WERI-Rb-1 (cell line): Measurements from ENCODE around the gene SYCE3.

Source experiments
- DNase-seq: peaks from one replicate; pipeline ENCODE4 v3.0.0-alpha.2; 2020
- H3K27ac ChIP-seq: fragments of 250-450 bp; sonication (Bioruptor Pico); 2 replicates; pipeline ENCODE4 v1.5.1; 2020; ENCODE audit warnings: mild to moderate bottlenecking, moderate library complexity
- H3K27me3 ChIP-seq: fragments of 250-450 bp; sonication (Bioruptor Pico); 2 replicates; pipeline ENCODE4 v1.5.1; 2021; ENCODE audit warnings: mild to moderate bottlenecking, low read depth, moderate library complexity; ENCODE audit not compliant: insufficient read depth, severe bottlenecking
- H3K36me3 ChIP-seq: fragments of 250-450 bp; sonication (Bioruptor Pico); 2 replicates; pipeline ENCODE4 v1.5.1; 2020; ENCODE audit warnings: mild to moderate bottlenecking, moderate library complexity
- H3K4me3 ChIP-seq: 2 replicates; pipeline ENCODE4 v1.5.1; 2011; ENCODE audit warnings: low read depth, mild to moderate bottlenecking, control low read depth, low read length
- H3K9me3 ChIP-seq: fragments of 250-450 bp; sonication (Bioruptor Pico); 2 replicates; pipeline ENCODE4 v1.5.1; 2021; ENCODE audit warnings: mild to moderate bottlenecking, moderate library complexity; ENCODE audit not compliant: severe bottlenecking
- CTCF ChIP-seq: IDR thresholded peaks from 2 replicates; pipeline ENCODE4 v1.5.1; 2011; ENCODE audit warnings: low read depth, mild to moderate bottlenecking, control low read depth, inconsistent platforms, low read length

SYCE3 gene

DNA sequence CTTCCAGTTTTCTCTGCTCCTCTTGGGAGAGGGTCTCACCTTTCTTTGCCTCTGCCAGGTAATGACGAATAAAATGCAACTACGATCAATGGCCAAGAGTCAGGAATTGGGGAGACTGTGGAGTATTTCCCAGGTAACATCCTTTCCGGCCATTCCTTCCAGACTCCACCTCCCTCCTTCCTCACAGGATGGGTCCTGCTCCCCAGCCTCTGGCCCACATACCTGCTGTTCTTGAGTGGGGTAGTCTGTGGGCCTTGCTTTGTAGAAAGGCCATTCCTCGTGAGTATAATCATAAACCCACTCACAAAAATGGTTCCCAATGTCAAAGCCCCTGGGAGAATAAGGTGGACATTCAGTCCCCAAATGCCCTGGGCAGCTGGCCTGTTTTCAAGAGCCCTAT lies 17.0 kb upstream of the SYCE3 start:
- peaks cover 42% of the 10 kb centered on the region for H3K36me3 ChIP-seq
- no peak overlapping the region for H3K27ac ChIP-seq

GRCh38 chr22:50578776-50579310 lies 16.1 kb upstream of the SYCE3 start:
- Histone ChIP-seq H3K27ac (no peak overlapping the region), H3K4me3 (no peak overlapping the region), H3K27me3 (no peaks in the 10 kb centered on the region), H3K9me3 (no peaks in the 10 kb centered on the region), H3K36me3 (peaks cover 42% of the 10 kb centered on the region)
- TF ChIP-seq CTCF, result no peak
- no peak for DNase-seq

More for the DNA sequence above, 17.0 kb upstream of the SYCE3 start:
- Histone ChIP-seq H3K27me3 (no peaks in the 10 kb centered on the region), H3K9me3 (no peaks in the 10 kb centered on the region), H3K4me3 (no peak overlapping the region)
- no peak for TF ChIP-seq CTCF
- DNase-seq, result no peak

DNA sequence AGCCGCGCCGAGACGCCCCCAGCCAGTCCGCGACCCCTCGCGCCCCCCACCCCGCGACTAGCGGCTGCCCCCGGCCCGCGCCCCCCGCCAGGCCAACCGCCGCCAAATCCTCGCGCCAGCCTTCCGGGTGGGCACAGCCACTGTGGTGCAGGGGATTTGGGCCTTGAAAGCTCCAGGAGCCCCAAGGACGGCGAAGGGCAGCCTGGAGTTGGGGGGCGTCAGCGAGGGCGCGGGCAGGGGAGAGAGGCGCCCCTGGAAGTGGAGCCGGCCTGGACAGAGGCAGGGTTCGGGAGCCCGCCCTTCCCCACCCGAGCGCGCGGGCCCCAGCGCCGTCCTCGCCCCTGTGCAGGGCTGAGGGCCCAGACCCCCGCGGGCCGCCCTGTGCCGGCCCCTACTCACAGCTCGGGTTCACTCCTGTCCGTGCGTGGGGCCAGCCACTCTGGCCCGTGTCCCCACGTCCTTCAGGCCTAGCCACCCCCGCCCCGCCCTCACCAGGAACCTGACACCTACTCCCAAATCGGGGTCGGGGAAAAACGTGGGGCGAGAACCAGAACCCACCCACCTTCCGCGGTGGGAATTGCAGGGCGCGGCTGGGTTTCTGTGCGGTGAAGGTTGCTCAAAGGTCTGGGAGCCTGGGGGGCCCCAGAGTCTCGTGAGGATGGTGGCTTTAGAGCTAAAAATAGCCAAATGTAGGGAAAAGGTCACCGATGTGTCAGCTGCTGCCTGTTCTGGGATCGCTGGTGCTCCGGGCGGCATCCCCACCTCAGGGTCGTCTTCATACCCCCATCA lies 15.5 kb upstream of the SYCE3 start, which contains the start of gene CPT1B:
TSS of gene CPT1B (minus strand) at position 441 of the 789 bp plus-strand sequence. CDS start 512 bp downstream, outside the sequence.
- TF ChIP-seq CTCF, result no peak
- no peaks in the 10 kb centered on the region for H3K9me3 ChIP-seq

DNA sequence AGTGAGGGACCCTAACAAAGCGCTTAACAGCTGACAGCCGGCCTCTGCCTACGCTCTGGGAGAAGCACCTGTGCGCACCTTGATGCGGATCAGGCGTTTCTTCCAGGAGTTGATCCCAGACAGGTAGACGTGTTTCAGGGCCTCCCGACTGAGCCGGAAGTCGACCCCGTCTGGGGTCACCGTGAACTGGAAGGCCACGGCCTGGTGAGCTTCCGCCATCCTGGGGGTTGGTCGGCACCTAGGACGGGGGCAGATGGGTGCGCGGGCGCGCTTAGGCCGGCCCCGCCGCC lies 14.9 kb upstream of the SYCE3 start:
- Histone ChIP-seq H3K27me3 (no peaks in the 10 kb centered on the region), H3K36me3 (peaks cover 37% of the 10 kb centered on the region)
- no peak for TF ChIP-seq CTCF

More for the DNA sequence above, 15.5 kb upstream of the SYCE3 start, which contains the start of gene CPT1B:
- no peak for DNase-seq
- H3K27me3 ChIP-seq, result no peaks in the 10 kb centered on the region
- peaks cover 39% of the 10 kb centered on the region for H3K36me3 ChIP-seq
- no peak within 1 kb of the TSS; the same call in 1 of the 2 replicates for H3K27ac ChIP-seq
- no peak within 1 kb of the TSS for H3K4me3 ChIP-seq

DNA sequence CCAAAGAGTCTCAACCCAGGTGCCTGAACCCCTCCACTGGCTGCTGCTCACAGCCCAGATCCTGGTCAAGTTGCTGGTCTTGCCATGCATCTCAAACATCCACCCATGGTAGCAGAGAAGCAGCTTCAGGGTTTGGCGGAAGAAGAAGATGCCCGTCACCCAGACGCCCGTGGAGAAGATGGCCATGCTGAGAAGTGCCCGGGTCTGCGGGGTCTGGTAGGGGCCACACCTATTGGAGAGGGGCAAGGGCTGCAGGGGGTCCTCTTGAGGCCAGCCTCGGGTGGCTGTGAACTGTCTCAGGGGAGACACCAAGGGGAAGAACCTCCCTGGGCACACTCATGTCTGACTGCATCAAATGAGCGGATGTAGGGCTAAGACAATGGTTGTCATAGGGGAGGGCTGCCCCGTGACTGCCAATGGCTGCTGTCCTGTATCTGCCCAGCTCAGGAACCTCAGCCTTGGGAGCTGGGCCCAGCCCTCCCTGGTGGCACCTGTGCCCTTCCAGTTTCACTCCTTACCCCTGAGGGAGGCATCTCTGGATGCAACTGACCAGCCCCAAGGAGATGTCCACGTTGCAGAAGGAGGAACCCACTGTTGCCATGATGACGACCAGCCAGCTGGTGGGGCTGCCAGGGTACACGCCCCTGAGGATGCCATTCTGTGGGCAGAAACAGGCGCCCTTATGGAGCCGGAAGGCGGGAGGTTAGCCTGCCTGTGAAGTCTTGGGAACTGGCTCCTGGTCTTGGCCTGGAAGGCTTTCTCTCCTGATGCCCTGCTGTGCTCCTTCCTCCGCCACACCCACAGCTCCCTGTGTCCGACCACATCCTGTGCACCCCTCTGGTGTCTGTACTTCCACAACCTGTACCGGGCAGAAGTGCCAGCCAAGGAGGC lies 14.3 kb upstream of the SYCE3 start:
- Histone ChIP-seq H3K9me3 (no peaks in the 10 kb centered on the region), H3K27me3 (no peaks in the 10 kb centered on the region), H3K4me3 (no peak overlapping the region), H3K36me3 (peaks cover 34% of the 10 kb centered on the region), H3K27ac (peak overlapping the region; percentile 71)
- no peak for DNase-seq
- no peak for TF ChIP-seq CTCF

More for the DNA sequence above, 14.9 kb upstream of the SYCE3 start:
- no peak for DNase-seq
- Histone ChIP-seq H3K9me3 (no peaks in the 10 kb centered on the region), H3K4me3 (no peak overlapping the region), H3K27ac (no peak overlapping the region)
